K562 (cell line): ENCODE data around the gene DIP2B.

ENCODE experiments used
- CEBPB ChIP-seq: fragments of 450-650 bp; IDR thresholded peaks from 2 replicates; pipeline ENCODE4 v1.6.1; 2016; ENCODE audit warnings: missing genetic modification characterization, missing compliant biosample characterization
- CHD2 ChIP-seq: IDR thresholded peaks from 2 replicates; pipeline ENCODE4 v1.6.1; 2011; ENCODE audit warnings: low read depth, low read length
- FUS ChIP-seq: fragments of 200-400 bp; formaldehyde crosslinking; optimal IDR thresholded peaks from 2 replicates; pipeline ENCODE3; 2017; ENCODE audit warnings: low read depth, low read length
- HBP1 ChIP-seq: fragments of 450-650 bp; formaldehyde crosslinking; IDR thresholded peaks from 2 replicates; pipeline ENCODE4 v1.4.0; 2022; ENCODE audit warnings: missing genetic modification characterization
- MXI1 ChIP-seq: IDR thresholded peaks from 2 replicates; pipeline ENCODE4 v1.6.1; 2011; ENCODE audit warnings: low read depth, mild to moderate bottlenecking, improper control_type of control experiment, low read length
- POLR2A ChIP-seq: fragments of 450-650 bp; conservative IDR thresholded peaks from 2 replicates; pipeline ENCODE4 v1.6.1; 2016
- SETDB1 ChIP-seq: IDR thresholded peaks from one replicate; pipeline ENCODE4 v1.6.1; 2012; ENCODE audit warnings: low read length, control low read depth, inconsistent platforms
- SMAD4 ChIP-seq: fragments of 250-450 bp; sonication (Bioruptor Pico); conservative IDR thresholded peaks from 2 replicates; pipeline ENCODE4 v1.8.0; 2021; ENCODE audit warnings: inconsistent platforms, mild to moderate bottlenecking, moderate library complexity
- SP1 ChIP-seq: sonication (generic); formaldehyde crosslinking; IDR thresholded peaks from 2 replicates; pipeline ENCODE4 v1.8.1; 2022; ENCODE audit warnings: mild to moderate bottlenecking, missing genetic modification reagents
- SREBF2 ChIP-seq: sonication (generic); formaldehyde crosslinking; IDR thresholded peaks from 2 replicates; pipeline ENCODE4 v1.4.0; 2020; ENCODE audit warnings: mild to moderate bottlenecking, missing genetic modification reagents
- ZNF3 ChIP-seq: fragments of 250-450 bp; sonication (Bioruptor Pico); IDR thresholded peaks from 2 replicates; pipeline ENCODE4 v1.5.0; 2021; ENCODE audit warnings: mild to moderate bottlenecking, moderate library complexity
- ZNF384 ChIP-seq: IDR thresholded peaks from 2 replicates; pipeline ENCODE4 v1.6.1; 2012; ENCODE audit warnings: low read depth, low read length, improper control_type of control experiment
- TF ChIP-seq, protein P1 (sequence below), 3 experiments: IDR thresholded peaks in 2 of 3; conservative IDR thresholded peaks in 1 of 3; 2 replicates each; pipeline ENCODE4 v1.5.1; 2011 to 2012; ENCODE audit warnings: low read length in 3 of 3, mild to moderate bottlenecking in 3 of 3, control low read depth in 2 of 3, improper control_type of control experiment in 1 of 3, inconsistent platforms in 1 of 3, low read depth in 1 of 3, mixed read lengths in 1 of 3, moderate library complexity in 1 of 3; ENCODE audit not compliant: insufficient read depth in 2 of 3

GRCh38 chr12:50533971-50534370, 29.2 kb downstream of the DIP2B start:
- TF ChIP-seq SMAD4 (CRISPR knock-in tag) (no peak), SP1 (no peak), ZNF3 (CRISPR knock-in tag) (no peak), POLR2A (no peak), HBP1 (no peak), MXI1 (no peak), SREBF2 (CRISPR knock-in tag) (no peak), CHD2 (no peak), SETDB1 (no peak), FUS (no peak), CEBPB (tag) (no peak), ZNF384 (no peak)
- TF ChIP-seq, protein P1, sequence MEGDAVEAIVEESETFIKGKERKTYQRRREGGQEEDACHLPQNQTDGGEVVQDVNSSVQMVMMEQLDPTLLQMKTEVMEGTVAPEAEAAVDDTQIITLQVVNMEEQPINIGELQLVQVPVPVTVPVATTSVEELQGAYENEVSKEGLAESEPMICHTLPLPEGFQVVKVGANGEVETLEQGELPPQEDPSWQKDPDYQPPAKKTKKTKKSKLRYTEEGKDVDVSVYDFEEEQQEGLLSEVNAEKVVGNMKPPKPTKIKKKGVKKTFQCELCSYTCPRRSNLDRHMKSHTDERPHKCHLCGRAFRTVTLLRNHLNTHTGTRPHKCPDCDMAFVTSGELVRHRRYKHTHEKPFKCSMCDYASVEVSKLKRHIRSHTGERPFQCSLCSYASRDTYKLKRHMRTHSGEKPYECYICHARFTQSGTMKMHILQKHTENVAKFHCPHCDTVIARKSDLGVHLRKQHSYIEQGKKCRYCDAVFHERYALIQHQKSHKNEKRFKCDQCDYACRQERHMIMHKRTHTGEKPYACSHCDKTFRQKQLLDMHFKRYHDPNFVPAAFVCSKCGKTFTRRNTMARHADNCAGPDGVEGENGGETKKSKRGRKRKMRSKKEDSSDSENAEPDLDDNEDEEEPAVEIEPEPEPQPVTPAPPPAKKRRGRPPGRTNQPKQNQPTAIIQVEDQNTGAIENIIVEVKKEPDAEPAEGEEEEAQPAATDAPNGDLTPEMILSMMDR (IDR thresholded peaks at IDR 0.05 in 2 of 3, conservative IDR thresholded peaks at IDR 0.05 in 1 of 3; ENCODE audit: insufficient read depth in 2 of 3, low read depth in 1 of 3, low read length in 3 of 3), result no peak
